ENCODE results near the gene CNTNAP2.
"Not testable (repeated sequence)": the region's sequence is repeated elsewhere in the genome, so short reads cannot be mapped to it uniquely, and the experiment has no call there.

The CNTNAP2 gene

DNA sequence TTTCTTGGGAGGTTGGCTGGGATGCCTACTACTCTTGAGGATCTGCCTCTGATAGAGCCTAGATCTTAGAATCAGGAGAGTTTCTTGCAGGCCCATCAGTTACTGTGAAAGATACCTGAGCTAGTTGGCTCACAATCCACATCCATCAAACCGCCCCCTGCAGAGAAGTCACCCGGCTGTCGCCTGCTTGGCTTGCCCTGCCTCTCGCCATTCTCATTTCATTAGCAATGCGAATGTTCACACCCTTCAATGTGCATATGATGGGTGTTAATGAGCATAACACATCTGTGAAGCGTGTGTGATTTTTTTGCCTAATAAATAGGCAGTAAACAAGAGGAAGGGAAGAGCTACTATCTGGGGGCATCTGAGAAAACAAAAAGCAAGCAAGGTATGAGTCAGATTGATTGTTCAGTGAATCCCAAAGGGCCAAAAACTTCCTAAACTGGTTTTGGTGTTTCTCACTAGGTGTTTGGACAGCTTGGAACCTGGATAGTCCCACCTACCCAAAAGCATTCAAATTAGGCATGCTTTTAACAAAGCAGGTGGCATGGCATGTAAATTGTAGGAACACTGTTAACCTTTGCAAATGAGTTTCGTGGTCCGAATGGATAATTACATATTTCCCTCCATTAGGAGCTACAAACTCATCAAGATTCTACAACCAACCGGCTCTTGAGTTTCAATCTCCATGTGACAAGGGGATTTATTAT lies 2201.7 kb downstream of the CNTNAP2 start:
- DNase-seq (ENCODE audit: low read depth) = no peak

DNA sequence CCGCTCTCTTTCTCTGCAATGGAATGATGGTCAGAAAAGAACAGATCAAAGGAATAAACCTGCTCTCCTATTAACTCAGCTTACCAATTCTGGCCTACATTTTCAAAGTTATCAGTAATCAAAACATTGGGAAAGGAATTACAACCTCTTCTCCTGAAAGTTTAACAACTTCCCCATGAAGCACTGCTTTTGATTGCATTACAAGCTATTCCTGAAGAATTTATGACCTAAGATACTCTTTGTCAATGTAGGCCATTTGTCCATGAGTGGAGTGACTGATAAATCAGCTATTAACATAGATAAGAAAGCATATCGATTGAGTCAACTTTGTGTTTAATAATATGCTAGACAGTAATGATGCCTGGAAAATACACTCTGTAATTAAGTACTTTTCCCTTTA lies 2202.2 kb downstream of the CNTNAP2 start:
- DNase-seq (ENCODE audit: low read depth) = no peak

DNA sequence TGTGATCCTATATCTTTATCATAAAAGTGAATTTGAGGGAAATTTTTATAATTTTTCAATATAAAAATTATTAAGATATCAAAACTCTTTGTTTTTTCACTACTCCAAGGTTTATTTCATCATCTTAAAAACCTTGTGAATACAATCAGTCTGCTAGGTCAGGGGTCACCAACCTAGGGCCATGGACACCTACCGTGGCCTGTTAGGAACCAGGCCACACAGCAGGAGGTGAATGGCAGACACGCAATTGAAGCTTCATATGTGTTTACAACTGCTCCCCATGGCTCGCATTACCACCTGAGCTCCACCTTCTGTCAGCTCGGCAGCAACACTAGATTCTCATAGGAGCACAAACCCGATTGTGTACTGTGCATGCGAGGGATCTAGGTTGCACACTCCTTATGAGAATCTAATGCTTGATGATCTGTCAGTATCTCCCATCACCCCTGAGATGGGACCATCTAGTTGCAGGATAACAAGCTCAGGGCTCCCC lies 2202.8 kb downstream of the CNTNAP2 start:
- no peak for DNase-seq (ENCODE audit: low read depth)

DNA sequence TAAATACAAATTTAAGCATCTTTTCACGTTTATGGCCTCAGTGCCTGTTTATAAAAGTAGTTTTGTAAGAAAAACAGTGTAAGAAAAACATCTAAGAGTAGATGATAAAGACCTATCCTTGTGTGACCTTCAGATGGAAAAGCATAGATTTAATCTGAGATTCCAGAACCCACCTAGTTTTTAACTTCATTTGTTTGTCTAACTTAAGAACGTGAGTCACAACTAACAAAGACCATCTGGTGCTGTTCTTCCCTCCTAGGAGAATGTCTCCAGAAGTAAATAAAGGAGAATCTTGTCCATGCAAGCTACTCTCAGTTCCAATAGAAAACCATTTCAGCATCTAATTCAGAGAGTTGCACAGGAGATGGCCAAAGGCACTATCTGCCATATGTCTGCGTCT lies 2208.6 kb downstream of the CNTNAP2 start:
- DNase-seq (ENCODE audit: low read depth) = no peak

DNA sequence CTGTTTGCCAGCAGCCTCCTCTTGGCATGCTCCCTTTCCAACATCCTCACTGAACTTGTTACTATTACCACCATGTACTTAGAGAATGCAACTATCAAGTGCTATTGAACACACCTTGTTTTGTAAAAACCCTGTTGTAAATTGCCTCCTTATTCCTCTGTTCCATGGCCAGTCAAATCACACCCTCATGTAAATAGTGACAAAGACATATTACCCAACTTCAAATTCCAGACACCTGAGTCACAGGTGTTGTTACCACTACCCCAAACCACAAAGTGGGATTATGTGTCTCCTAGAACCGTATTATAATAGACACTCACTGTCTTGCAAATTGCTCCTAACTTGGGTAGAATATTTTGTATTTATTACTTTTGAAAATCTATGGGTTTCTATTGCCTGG lies 2210.8 kb downstream of the CNTNAP2 start:
- DNase-seq (ENCODE audit: low read depth) = no peak

DNA sequence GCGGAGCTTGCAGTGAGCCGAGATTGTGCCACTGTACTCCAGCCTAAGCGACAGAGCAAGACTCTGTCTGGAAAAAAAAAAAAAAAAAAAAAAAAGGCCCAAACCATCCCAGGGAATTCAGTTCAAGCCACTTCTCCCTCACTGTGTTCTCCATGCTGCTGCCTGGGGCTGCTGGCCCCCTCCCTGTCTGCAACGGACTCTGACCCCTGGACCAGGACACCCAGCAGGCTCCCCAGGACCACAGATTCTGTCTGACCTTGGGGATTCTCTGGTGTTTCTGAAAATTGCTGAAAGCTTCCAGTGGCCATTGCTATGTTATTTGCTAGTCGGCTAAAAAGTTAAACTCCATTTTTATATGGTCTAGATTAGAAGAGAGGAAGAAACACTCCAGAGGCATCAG lies 2212.3 kb downstream of the CNTNAP2 start:
- DNase-seq (ENCODE audit: low read depth) = no peak

DNA sequence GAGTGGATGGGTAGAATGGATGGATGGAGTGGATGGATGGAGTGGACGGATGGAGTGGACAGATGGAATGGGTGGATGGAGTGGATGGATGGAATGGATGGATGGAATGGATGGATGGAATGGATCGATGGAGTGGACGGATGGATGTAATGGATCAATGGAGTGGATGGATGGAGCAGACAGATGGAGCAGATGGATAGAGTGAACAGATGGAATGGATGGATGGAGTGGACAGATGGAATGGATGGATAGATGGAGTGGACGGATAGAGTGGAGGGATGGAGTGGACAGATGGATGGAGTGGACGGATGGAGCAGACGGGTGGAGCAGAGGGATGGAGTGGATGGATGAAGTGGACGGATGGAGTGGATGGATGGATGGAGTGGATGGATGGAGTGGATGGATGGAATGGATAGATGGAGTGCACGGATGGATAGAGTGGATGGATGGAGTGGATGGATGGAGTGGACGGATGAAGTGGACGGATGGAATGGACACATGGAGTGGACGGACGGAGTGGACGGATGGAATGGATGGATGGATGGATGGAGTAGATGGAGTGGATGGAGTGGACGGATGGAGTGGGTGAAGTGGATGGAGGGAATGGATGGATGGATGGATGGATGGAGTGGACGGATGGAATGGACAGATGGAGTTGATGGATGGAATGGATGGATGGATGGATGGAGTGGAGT lies 2213.7 kb downstream of the CNTNAP2 start:
- DNase-seq (ENCODE audit: low read depth) = no peak

DNA sequence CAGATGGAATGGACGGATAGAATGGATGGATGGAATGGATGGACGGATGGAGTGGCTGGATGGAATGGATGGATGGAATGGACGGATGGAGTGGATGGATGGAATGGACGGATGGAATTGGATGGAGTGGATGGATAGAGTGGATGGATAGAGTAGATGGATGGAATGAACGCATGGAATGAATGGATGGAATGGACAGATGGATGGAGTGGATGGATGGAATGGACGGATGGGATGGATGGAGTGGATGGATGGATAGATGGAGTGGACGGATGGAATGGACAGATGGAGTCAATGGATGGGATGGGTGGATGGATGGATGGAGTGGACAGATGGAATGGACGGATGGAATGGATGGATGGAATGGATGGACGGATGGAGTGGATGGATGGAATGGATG lies 2214.2 kb downstream of the CNTNAP2 start:
- DNase-seq (ENCODE audit: low read depth) = no peak

DNA sequence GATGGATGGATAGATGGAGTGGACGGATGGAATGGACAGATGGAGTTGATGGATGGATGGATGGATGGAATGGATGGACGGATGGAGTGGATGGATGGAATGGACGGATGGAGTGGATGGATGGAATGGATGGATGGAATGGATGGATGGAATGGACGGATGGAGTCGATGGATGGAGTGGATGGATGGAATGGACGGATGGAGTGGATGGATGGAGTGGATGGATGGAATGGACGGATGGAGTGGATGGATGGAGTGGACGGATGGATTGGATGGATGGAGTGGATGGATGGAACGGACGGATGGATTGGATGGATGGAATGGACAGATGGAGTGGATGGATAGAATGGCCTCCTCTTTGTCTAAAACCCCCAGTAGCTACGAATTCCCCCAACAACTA lies 2214.9 kb downstream of the CNTNAP2 start:
- DNase-seq (ENCODE audit: low read depth) = not testable (repeated sequence)

DNA sequence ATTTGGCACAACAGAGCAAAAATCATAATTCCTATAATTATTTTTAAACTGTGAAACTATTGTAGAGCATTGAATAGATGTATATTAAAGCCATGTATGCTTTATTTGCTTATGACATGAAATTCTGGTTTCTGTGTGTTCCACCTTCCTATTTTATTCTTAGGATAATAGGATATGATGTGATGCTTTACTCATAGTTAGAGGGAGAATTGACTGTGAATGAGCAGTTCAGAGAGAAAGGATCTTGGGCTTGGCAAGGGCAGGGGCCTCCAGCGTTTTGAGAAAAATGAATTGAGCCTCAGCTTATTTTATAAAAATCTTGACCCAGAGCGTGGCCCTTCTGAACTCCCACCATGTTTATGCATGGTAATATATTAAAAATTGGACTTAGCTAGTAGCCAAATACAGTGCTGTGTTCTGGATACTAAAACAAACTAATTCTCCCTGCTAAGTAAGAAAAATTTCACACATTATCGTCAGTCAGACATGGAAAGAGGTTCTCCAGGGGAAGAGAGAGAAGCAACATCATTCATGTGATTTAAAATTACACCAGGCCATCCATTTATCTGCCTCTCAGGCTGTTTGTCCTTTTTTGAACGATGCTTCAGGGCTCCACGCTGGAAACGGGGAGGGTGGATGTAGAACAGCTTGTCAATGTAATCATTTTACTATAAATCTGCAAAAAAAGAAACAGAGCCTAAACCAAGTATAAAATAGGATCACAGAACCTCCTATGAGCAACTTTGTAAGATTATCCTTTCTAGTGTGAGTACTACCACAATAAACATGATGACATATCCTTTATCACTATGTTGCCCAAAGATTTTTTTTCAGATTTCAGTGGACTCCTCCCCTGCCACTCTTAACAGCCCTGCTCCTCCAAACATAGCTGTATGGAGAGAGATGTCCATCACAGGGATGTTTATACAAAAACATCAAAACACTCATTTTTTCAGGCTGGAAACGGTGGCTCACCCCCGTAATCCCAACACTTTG lies 2215.9 kb downstream of the CNTNAP2 start:
- no peak for DNase-seq (ENCODE audit: low read depth)

DNA sequence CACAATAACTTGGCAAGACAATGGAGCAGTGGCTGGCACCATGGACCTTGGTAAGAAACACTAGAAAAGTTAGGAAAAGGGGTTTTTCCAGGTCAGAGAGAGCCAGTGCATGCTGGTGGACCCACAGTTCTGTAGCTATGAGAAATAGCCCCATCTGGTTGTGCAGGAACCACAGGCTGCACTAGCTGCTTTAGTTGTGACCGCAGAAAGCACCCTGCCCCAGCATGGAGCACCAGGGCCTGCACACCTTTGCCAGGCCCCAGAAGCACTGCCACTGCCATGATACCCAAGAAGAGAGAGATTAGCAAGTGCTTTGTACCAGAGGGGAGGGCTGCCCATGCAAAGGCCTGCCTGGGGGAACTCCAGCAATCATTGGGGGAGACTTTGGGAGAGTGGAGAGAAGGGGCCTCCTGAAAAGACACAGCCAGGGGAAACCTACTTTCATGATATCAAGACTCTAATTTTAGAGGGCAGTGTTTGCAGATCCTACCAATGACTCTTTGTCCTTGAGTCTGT lies 2217.9 kb downstream of the CNTNAP2 start:
- DNase-seq (ENCODE audit: low read depth) = no peak

DNA sequence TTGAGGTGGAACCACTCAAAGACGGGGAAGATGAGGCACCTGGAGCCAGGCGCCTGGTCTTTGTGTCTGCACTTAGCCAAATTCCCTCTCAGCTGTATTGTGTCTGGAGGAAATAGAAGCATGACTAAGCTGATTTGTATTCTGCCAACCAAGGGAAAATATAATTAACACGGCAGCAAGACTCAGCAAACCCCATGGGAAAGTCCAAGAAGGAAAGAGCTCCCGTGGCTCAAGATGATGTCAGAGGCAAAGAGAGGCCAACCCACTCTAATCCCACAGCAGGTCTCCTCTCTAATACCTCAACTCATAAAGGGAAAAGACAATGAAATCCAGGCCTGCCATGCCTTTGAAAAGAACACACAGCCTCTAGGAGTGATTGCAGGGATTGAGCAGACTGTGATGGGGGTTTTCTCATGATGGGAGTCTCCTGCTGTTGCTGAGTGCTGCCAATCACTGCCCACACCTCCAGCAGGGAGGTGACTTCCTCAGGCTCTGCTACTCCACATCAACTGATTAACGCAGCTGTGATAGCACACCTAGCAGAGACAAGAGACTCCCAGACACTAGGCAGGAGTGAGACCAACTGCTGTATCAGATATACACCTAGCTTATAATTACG lies 2218.5 kb downstream of the CNTNAP2 start:
- no peak for DNase-seq (ENCODE audit: low read depth)

DNA sequence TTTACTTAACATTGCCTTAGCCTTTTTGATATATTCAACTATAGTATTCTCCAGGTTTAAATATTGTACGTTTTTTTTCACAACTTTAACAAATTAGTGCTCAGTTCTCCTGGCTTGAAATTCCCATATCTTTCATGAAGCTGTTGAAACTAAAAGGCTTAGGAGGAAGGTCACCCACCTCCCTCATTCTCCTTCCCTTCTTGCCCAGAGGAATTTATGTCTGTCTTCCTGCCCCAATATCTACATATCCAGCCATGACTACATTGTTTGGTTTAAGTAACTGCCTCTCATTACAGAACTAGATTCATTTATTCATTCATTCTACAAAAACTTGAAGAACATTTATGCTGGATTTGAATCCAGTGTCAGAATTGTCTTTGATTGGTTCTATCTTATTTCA lies 2219.2 kb downstream of the CNTNAP2 start:
- DNase-seq (ENCODE audit: low read depth) = no peak

DNA sequence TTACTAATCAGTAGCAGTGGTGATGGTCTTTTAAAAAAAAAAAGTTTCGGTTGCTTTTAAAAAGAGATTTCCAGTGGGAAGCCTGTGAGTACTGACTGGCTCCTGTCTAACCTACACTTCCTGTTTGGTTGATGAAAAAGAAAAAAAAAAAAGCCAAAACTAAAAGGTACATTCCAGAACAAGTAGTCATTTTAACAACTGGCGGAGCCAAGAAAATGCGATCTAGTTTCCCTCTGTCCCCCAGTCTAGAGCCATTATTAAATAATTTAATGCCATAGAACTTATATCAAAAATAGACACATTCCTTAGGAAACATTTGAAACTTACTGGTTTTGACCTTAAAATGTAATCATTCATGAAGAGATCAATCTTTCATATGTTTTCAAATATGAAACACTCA lies 2219.8 kb downstream of the CNTNAP2 start:
- DNase-seq (ENCODE audit: low read depth) = no peak

DNA sequence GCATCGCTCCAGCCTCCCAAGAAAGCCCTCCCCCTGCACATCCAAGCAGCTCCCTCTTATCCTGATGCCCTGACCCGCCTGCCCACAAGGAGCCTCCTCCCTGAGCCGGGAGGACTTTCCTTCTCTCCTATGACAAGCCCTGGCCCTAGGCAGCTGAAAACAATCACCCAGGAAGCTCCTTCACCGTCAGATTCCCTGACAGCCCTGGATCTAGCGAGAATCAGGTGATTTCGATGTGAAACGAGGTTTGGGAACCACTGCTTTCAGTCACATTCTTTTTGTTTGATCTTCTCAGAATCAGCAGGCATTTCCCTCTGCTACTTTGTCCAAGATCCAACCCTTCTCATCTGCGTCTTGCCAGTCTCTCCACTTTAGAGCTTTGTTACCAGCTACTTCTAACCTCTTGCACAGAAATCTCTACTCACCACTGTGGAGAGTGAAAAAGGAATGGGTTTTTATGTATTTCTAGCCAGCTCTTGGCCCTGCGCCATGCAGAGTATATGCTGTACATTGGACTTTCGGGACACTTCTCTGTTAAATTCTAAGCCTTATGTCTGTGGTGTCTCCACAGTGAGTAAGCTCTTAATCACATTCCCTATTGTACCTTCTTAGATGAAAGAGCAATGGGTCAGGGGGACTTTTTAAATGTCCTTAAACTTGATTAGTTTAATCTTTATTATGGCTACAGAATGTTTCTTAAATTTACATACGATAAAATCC lies 2220.8 kb downstream of the CNTNAP2 start:
- DNase-seq (ENCODE audit: low read depth) = no peak

DNA sequence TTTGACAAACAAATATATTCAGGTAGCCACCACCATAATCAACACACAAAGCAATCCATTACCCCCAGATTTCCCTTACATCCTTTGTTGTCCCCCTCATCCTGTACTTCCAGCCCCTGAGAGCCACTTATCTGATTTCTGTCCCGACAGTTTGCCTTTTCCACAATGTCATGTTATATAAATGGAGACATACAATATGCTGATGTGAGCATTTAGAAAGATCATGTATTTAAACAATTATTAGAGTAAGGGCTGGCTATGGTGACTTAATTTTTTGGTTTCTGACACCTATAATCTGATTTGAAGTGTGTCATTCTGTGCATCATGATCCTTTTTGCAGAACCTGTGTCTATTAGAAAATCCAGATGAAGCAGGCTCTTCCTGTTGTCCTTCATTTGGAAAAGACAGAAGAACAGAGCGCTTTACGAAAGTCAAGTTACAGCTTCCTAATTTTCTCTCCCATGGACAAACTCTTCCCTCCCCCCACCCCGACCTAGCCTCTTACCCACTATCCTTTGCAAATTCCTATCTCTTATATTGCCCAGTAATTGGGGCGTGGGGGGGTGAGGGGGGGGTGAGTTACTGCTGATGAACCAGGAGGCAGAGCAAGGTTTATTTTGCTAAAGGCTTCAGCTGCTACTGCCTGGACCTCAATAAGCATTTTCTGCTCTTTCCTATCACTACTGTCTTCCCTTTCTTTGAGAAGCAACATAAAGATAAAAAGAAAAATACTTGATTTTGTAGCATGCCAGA lies 2221.6 kb downstream of the CNTNAP2 start:
- DNase-seq (ENCODE audit: low read depth) = no peak

DNA sequence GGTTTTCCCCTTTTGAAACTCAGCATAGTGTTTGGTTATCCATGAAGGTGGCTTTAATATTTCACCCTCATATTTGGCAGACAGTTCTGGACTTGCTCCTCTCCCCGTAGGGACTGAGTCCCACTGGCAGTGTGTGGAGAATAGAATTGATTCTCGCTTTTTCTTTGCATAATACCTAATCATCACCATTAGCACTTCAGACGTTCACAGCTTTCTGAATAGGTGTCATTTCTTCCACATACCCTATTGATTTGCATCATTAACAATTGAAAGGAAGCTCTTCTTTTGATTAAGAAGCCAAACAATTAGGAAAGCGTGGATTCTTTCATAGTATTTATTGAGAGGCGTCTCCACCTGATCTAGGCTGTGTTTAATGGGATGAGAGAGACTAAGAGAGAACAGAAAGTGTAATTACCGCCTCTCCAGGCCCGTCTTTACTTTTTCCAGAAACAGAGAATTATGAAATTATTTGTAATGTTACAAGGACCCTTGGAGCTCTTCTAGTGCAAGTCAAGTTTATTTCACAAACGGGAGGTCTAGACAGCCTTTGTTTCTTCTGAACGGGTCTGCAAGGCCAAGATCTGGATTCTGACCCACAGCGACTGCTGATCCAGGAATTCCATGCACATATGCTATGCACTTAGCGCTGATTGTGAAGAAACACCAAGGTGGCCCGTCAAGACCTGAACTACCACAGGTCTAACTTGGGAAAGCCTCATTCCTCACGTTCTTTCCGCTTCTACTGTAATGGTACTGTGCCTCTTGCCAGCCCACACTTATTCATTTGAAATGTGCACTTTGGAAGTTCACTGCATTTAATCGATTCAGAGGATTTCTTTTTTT lies 2224.1 kb downstream of the CNTNAP2 start:
- no peak for DNase-seq (ENCODE audit: low read depth)

DNA sequence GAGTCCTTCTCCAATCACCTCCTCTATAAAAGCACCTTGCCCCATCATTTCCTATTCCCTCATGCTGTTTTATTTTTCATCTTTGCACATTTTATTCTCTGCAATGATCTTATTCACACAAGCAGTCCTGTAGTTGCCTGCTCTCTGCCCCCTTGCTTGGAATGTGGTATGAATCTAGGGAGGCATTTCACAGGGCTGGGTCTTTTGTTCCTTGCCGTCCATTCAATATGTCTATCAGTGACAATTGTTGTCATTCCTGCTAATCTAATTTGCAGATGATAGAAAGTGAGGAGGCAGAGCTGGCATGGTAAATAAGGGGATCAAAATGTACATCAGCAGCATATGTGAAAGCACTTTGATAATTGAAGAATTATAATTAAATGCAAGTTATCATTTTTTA lies 2227.8 kb downstream of the CNTNAP2 start:
- no peak for DNase-seq (ENCODE audit: low read depth)

DNA sequence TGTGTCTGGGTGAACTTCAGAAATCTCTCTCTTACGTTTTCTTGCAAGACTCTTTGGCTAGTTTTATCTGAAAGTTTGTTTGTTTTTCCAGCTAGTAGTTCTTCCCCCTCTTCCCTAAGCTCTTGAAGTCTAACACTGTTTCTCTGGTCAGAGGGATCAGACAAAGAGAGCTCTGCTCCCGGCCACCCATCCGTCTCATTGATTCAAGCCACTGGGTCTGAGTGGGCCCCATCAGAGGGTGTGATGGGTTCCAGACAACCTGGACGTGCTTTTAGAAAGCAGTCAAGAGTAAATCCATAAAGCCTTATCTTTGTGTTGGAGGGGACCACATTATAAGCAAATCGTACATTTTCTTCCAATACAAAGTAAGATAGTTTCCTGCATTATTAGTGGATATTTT lies 2231.4 kb downstream of the CNTNAP2 start:
- DNase-seq (ENCODE audit: low read depth) = no peak

Data from activated T-helper 9 cell treated with anti-CD3 and anti-CD28 coated beads, Interleukin-2, amount 50 U/mL, for 16 hours (primary cell).